Cerebellar nuclear complex (tissue), 1 donor: ENCODE measurements around the gene KIAA0930.

ENCODE experiments used
- DNase-seq, 2 experiments: peaks; one replicate each; lab custom pipeline; 2025; lab: John Stamatoyannopoulos, UW

The KIAA0930 gene

DNA sequence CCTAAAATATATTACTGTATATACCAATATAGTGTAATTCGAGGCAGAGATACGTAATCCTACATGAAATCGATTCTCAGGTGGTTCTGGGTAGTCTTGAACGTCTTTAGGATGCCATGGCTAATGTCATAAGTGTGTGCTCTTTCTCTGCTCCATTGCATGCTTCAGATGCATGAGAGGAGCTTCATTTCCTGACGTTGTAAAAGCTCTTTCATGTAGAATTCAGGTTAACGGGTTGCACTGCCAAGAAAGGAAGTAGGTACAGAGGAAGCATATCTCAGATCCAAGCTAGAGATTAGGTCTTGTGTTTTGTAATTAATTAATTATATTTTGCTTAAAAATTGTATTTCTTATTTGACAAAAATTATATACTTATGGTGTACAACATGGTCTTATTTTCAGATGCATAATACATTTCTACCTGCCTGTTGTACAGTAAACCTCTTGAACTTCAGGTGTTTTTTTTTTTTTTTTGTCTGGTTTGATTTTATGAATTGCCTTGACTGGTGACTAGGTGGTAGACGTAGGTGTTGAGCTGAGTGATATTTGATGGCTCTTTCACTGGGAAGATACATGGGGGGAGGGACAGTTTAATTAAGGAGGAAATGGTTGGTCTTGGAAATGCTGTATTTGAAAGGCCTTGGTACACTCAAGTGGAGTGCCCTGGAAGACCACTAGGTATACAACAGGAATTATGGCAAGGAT lies 67.7 kb downstream of the KIAA0930 start:
- DNase-seq: no peak

- no peak for DNase-seq
Measured at GRCh38 chr22:45171830-45172229, 68.9 kb downstream of the KIAA0930 start.

- no peak for DNase-seq
Measured at GRCh38 chr22:45169591-45170466, 70.9 kb downstream of the KIAA0930 start.

- no peak for DNase-seq
Measured at GRCh38 chr22:45166932-45167331, 73.8 kb downstream of the KIAA0930 start.

- DNase-seq: no peak
Measured at GRCh38 chr22:45164270-45165088, 76.2 kb downstream of the KIAA0930 start.

GRCh38 chr22:45163451-45164269 lies 77.0 kb downstream of the KIAA0930 start, which contains the start of gene NUP50:
NUP50 (plus strand) TSS chr22:45163925; CDS start chr22:45168178, 4,253 bp downstream.
- peak in 1 of 2 experiments; percentile 40 for DNase-seq

- no peak for DNase-seq
Measured at GRCh38 chr22:45163099-45163450, 77.6 kb downstream of the KIAA0930 start.

DNA sequence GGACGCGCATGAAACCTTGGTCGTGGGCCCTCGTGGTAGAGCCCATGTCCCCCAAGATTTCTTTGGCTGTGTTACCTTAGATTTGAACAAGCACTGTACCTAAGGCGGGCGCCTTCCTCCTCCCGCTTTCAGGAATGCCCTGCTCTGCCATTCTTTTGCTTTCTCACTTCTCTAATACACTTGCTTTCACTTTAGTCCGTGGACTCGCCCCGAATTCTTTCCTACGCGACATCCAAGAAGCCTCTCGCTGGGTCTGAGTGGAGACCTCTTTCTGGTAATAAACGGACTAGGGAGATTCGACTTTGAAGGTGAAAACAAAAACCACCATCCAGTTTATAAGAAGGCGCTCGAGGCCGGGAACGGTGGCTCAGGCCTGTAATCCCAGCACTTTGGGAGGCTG lies 78.2 kb downstream of the KIAA0930 start:
- no peak for DNase-seq

GRCh38 chr22:45159652-45160462 lies 80.8 kb downstream of the KIAA0930 start:
- no peak for DNase-seq

- DNase-seq: no peak
Measured at GRCh38 chr22:45157907-45158306, 82.8 kb downstream of the KIAA0930 start.

GRCh38 chr22:45155050-45155840 lies 85.4 kb downstream of the KIAA0930 start:
- no peak for DNase-seq

DNA sequence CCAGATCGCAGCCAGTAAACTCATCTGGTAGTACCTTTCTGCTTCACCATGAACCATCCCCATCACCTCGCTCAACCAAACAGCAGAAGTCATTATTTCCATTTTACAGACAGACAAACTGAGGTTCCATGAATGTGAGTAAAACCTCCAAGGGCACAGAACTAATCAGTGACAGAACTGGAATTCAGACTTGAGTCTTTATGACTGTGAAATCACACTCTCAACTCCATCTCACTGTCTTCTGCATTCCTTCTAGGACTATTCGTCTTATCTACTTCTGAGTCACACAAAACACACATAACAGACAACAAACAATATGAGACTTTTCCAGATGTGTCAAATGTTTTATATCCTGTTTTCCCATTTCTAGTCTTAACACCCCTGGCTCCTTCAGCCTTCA lies 86.3 kb downstream of the KIAA0930 start:
- DNase-seq: no peak

DNA sequence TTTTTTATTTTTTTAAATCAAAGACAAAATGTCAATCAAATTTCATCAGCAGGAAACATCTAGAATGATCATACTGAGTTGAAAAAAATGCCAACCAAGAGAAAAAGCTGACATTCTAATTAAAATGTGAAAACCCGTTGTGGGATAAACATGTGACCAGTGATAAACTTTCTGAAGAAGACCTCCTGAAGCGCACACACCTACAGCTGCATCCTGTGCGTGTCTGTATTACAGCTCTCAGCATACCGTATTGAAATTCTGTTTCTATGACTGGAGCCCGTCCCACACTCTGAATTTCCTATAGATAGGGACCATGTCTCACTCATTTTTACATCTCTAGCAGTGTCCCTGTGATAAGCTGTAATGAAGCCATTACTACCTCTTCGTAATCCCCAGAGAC lies 89.2 kb downstream of the KIAA0930 start:
- DNase-seq: no peak

DNA sequence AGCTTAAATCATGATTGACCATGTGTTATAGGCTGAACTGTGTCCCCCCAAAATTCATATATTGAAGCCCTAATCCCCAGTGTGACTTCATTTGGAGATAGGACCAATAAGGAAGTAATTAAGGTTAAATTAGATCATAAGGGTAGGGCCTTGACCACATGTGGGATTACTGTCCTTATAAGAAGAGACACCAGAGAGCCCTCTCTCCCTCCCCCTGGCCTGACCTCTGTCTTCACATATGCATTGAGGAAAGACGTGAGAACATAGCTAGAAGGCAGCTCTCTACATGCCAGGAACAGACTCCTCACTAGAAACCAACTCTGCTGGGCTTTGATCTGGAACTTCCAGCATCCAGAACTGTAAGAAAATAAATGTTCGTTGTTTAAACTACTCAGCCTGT lies 90.6 kb downstream of the KIAA0930 start:
- no peak for DNase-seq

DNA sequence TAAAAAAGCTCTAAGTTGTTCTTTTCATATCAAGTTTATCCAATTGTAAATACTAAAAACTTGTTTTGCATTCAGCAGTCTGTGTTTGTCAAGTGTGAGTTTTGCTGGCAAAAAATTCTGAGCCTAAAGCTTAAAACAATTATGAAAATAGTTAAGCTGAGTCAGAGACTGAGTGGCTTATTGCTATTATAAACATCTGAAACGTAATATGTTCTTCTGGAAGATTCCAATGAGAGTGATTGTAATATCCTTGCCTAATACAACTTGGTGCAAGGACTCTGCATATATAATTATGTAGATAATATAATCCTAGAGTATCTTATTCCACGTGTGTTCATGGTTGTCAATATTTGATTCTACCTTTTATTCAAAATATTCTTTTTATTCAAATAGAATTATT lies 91.0 kb downstream of the KIAA0930 start:
- no peak for DNase-seq

DNA sequence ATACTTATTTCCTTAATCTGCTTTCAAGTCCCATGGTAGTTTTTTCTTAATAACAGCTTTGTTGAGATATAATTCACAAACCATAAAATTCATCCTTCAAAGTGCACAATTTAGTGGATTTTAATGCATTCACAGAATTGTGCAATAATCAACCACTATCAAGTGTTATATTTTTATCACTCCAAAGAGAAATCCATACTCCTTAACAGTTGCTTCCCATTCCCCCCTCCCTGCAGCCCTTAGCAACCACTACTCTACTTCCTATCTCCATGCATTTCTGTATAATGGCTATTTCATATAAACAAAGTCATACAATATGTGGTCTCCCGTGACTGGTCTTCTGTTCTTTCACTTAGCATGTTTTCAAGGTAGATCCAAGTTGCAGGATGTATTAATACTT lies 95.8 kb downstream of the KIAA0930 start:
- no peak for DNase-seq

DNA sequence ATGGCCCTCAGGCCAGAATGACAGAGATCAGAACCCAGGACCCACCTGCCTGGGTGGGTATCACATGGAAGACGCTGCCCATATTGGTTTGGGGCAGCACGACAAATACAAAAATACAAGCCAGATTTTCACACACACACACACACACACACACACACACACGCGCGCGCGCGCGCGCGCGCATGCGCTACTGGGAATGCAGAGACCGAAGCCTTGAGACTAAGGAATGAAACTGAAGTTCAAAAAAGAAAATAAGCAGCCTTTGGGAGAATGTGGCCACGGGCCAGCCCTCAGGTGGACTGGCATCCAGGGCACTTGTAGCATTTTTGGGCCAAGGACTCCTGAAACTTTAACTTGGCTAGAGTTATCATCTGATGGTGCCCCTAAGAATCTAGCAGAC lies 98.3 kb downstream of the KIAA0930 start:
- DNase-seq: no peak
